IPS DF 6.9 (cell line): ENCODE results near the gene ANKRD61.
"Not testable (repeated sequence)": the region's sequence is repeated elsewhere in the genome, so short reads cannot be mapped to it uniquely, and the experiment has no call there.

Experiments
- DNase-seq: peaks from one replicate; pipeline ENCODE4 v3.0.0-alpha.2; 2013; ENCODE audit warnings: low read depth, low spot score
- H3K27ac ChIP-seq: one replicate; pipeline ENCODE4 v1.5.1; 2013; ENCODE audit warnings: low read length, control low read depth
- H3K27me3 ChIP-seq: 2 replicates; pipeline ENCODE4 v1.6.1; 2013; ENCODE audit warnings: mild to moderate bottlenecking, low read length; ENCODE audit not compliant: control insufficient read depth, insufficient read depth
- H3K36me3 ChIP-seq: 2 replicates; pipeline ENCODE4 v1.6.1; 2013; ENCODE audit warnings: low read length; ENCODE audit not compliant: control insufficient read depth, insufficient read depth
- H3K4me1 ChIP-seq: 2 replicates; pipeline ENCODE4 v1.6.1; 2013; ENCODE audit warnings: low read length; ENCODE audit not compliant: control insufficient read depth, insufficient read depth
- H3K4me3 ChIP-seq: 2 replicates; pipeline ENCODE4 v1.5.1; 2013; ENCODE audit warnings: mild to moderate bottlenecking, low read length
- H3K9me3 ChIP-seq: 2 replicates; pipeline ENCODE4 v1.6.1; 2013; ENCODE audit warnings: low read length, inconsistent platforms; ENCODE audit not compliant: control insufficient read depth, insufficient read depth
- WGBS: extraction: QIAGEN DNeasy Blood & Tissue Kit; methylation state at CpG from one replicate; pipeline ENCODE4 v1.1.7; 2013; ENCODE audit warnings: mixed read lengths, missing lambda C conversion rate; ENCODE audit not compliant: insufficient read length, insufficient coverage; 5-methylcytosine and 5-hydroxymethylcytosine counted together

Gene ANKRD61

DNA sequence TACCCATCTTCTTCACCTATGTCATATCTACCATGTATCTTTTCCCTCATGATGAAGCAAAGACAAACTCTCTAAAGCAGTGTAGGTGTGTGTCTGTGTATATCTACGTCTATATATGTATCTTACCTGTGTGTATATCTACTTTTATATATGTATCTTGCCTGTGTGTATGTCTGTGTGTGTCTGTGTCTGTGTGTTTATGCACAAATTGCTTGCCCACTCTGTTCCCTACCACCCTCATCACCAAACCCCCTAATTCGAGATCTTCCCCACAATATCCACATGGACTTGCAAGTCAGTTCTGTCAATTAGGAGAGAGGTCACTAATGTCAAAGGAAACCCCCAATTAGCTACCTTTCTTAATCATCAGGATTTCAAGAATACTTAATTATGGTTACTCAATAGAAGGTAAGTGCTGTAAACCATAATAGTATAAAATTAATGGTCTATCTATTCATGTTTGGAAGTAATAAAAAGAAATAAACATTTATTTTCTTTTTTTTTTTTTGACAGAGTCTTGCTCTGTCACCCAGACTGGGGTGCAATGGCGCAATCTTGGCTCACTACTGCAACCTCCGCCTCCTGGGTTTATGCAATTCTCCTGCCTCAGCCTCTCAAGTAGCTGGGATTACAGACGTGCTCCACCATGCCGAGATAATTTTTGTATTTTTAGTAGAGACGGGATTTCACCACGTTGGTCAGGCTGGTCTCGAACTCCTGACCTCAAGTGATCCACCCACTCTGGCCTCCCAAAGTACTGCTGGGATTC is 43.6 kb downstream of the ANKRD61 start:
- WGBS = no CpG with 5 or more reads among the region's 9 CpGs
- Histone ChIP-seq H3K27ac (no peak overlapping the region), H3K4me3 (no peak overlapping the region), H3K9me3 (no peaks in the 10 kb centered on the region), H3K36me3 (no peaks in the 10 kb centered on the region), H3K4me1 (no peaks in the 10 kb centered on the region), H3K27me3 (no peaks in the 10 kb centered on the region)
- DNase-seq = no peak

DNA sequence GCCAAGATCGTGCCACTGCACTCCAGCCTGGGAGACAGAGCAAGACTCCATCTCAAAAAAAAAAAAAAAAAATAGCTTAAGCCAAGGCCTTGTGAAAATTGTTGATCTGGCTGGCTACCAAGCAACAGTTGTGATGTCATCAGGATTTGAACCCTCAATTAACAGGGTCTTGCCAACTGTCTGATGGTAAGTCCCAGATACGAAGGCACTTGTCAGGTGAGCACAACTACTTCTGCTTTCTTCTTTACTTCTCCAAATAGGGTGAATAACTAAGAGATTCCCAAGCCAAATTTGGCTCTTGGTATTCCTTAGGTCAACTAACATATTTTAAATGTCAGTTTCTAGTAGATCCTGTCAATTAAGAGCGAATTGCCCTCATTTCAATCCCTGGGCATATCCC is 47.4 kb downstream of the ANKRD61 start:
- Histone ChIP-seq H3K4me3 (no peak overlapping the region), H3K4me1 (no peaks in the 10 kb centered on the region), H3K27me3 (no peaks in the 10 kb centered on the region), H3K36me3 (no peaks in the 10 kb centered on the region), H3K27ac (no peak overlapping the region), H3K9me3 (no peaks in the 10 kb centered on the region)
- DNase-seq = no peak
- WGBS = no CpG with 5 or more reads among the region's 3 CpGs

DNA sequence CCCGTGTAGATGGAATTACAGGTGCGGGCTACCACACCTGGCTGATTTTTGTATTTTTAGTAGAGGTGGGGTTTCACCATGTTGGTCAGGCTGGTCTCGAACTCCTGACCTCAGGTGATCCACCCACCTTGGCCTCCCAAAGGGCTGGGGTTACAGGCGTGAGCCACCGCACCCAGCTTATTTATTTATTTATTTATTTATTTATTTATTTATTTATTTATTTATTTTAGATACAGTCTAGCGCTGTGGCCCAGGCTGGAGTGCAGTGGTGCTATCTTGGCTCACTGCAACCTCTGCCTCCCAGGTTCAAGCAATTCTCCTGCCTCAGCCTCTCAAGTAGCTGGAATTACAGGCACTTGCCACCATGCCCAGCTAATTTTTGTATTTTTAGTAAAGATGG is 51.9 kb downstream of the ANKRD61 start:
- DNase-seq, H3K9me3 ChIP-seq, H3K36me3 ChIP-seq, H3K4me1 ChIP-seq, H3K27ac ChIP-seq, H3K27me3 ChIP-seq, H3K4me3 ChIP-seq: not testable (repeated sequence)
- no CpG with 5 or more reads among the region's 6 CpGs for WGBS
